HG03159 (cell line): Measurements from ENCODE around the gene LLGL1.

Experiments
- ATAC-seq: cut with Tn5 transposase; IDR thresholded peaks from one replicate; pipeline ENCODE4 v1.9.1; 2021; ENCODE audit warnings: mild to moderate bottlenecking, moderate library complexity; ENCODE audit not compliant: unreplicated experiment

The LLGL1 gene

GRCh38 chr17:18229254-18229653, 3.8 kb downstream of the LLGL1 start:
- ATAC-seq, result no peak

GRCh38 chr17:18229771-18230170, 4.3 kb downstream of the LLGL1 start:
- ATAC-seq, result no peak

GRCh38 chr17:18230288-18231141, 5.1 kb downstream of the LLGL1 start:
- ATAC-seq, result no peak

GRCh38 chr17:18231164-18231563, 5.7 kb downstream of the LLGL1 start:
- no peak for ATAC-seq

- ATAC-seq, result no peak
Observed at GRCh38 chr17:18233803-18234518, 8.5 kb downstream of the LLGL1 start.

GRCh38 chr17:18234853-18235380, 9.5 kb downstream of the LLGL1 start:
- ATAC-seq, result no peak

- no peak for ATAC-seq
Observed at GRCh38 chr17:18235743-18236256, 10.4 kb downstream of the LLGL1 start.

- no peak for ATAC-seq
Observed at GRCh38 chr17:18236494-18236893, 11.1 kb downstream of the LLGL1 start.

- no peak for ATAC-seq
Observed at GRCh38 chr17:18237461-18237860, 12.0 kb downstream of the LLGL1 start.

- no peak for ATAC-seq
Observed at GRCh38 chr17:18238299-18238698, 12.9 kb downstream of the LLGL1 start.

- no peak for ATAC-seq
Observed at GRCh38 chr17:18240449-18240848, 15.0 kb downstream of the LLGL1 start.

- ATAC-seq, result no peak
Observed at GRCh38 chr17:18241229-18241871, 15.9 kb downstream of the LLGL1 start.

GRCh38 chr17:18245038-18245776, 19.8 kb downstream of the LLGL1 start:
- ATAC-seq, result no peak

GRCh38 chr17:18246109-18246725, 20.8 kb downstream of the LLGL1 start:
- no peak for ATAC-seq

- ATAC-seq, result no peak
Observed at GRCh38 chr17:18246880-18247612, 21.6 kb downstream of the LLGL1 start.

GRCh38 chr17:18247613-18248001, 22.2 kb downstream of the LLGL1 start:
- no peak for ATAC-seq

GRCh38 chr17:18248300-18248731, 22.9 kb downstream of the LLGL1 start:
- ATAC-seq, result no peak

GRCh38 chr17:18248811-18249210, 23.4 kb downstream of the LLGL1 start:
- no peak for ATAC-seq

GRCh38 chr17:18250259-18250658, 24.8 kb downstream of the LLGL1 start:
- ATAC-seq, result no peak
